ENCODE data around the gene RAB1A.
A peak's percentile ranks its signal among the peaks of the same experiment; 100 is the strongest.
"Not testable (repeated sequence)": the region's sequence is repeated elsewhere in the genome, so short reads cannot be mapped to it uniquely, and the experiment has no call there.

Gene RAB1A

DNA sequence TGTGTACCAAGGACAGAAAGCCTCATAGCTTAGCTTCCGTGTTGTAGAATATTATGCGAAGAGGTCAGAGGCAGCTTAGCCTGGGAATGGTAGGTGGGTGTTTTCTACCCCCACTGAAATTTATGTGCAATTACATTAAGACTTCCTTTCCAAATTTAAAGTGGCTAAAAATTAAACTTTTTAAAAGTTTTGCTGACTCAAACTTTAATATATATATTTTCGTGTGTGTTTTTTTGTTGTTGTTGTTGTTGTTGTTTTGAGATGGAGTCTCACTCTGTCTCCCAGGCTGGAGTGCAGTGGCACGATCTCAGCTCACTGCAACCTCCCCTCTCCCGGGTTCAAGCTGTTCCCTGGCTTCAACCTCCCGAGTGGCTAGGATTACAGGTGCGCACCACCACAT lies 4.3 kb upstream of the RAB1A start:
- no peak for DNase-seq

DNA sequence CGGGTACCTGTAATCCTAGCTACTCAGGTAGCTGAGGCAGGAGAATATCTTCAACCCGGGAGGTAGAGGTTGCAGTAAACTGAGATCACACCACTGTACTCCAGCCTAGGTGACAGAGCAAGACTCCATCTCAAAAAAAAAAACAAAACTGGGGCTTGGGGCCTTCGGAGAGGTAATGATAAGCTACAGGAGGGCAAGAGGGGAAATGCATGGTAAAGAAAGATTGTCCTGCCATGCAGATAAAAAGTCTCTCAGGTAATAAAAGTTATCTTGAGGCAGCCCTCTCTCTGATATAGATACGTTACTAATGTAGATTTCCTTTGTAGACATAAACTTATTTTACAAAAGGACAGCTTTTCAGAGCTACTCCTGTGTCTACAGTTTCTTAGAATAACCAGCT lies 3.7 kb upstream of the RAB1A start:
- DNase-seq, result no peak

DNA sequence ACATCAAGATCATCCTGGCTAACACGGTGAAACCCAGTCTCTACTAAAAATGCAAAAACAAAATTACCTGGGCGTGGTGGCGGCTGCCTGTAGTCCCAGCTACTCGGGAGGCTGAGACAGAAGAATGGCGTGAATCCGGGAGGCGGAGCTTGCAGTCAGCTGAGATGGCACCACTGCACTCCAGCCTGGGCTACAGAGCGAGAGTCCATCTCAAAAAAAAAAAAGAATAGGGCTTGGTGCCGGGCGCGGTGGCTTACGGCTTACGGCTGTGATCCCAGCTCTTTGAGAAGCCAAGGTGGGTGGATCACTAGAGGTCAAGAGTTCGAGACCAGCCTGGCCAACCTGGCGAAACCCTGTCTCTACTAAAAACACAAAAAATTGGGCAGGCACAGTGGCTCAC lies 3.0 kb upstream of the RAB1A start:
- DNase-seq, result not testable (repeated sequence)

DNA sequence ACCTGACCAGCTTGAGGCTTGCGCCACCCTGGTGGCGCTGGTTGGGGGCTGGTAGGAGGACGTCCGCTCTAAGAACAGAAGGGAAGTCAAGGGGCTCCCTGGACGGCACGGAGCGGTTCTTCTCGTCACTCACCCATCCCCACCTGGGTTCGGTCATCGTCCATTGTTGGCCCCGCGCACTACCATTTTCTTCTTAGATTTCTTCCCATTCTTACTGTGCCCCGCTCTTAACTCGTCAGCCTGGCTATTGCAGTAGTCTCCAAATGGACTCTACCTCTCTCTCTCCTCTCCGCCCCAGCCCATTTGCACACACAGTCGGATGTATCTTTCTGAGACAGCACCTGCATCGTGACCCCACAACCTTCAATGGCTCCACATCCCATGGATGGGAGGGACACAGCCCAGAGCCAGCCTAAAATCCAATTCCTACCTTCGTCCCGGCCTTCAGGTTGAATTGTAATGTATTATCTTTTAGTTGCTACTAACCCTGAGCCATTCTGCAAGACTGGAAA lies 814 bp upstream of the RAB1A start:
- no peak for DNase-seq

DNA sequence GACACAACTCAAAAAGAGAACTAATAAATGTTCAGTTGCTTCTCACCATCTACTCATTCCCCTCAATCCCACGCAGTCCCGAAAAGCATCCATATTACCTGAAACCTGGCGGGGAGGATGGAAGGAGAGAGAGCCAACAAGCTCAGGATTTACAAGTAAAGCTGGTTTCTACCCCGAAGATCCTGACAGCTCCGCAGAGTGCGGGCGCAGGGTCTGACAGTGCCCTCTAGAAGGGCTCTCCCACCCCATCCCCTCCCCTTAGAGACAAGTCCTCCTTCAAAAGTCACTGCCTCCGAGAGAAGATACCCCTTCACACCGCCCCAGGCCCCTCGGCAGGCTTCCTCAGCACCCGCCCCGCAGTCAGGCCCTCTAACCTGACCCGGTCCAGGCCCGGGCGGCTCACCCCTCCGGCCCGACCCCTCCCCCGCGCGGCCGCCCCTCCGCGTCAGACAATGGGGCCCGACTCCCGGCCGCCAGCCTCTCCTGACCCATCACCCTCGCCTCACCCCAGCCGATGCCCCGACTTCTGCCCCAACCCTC lies 550 bp downstream of the RAB1A start:
- DNase-seq, result no peak

DNA sequence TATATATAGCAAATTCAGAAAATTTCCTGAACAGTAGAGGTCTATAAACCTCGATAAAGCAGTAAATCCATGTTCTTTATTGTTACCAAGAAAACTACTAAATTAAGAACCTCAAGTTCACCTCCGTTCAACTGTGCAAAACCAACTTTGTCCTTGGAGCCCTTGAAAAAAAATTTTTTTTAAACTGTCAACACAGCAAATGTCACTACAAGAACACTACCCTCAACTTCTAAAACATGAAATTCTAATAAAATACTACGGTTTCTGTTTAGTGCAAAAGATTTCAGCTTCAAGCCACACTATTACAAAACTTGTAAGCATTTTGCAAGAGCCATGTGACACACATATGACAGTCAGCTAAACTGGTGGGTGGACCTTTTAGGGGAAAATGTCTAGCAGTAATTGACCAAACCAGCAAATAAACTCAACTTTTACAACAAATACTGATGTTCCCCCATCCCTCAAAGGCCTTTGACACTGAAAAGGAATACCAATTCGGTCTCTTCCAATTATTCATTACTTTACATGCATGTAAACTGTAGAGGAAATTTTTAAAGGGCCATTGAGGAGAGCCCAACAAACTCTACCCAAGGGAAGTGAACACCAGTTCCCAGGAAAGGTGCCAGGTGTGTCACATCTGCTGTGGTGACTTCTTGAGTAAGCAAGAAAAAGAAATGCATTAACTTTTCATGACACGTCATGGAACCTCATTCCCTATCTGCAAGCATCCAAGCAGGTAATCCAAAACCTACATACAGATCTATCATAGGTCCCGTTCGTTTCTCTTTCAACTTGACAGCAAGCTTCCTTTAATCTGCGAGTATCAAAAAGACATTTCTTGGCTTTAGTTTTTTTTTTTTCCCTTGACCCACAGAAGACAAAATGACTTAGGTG lies 1.4 kb downstream of the RAB1A start:
- DNase-seq, result peak; percentile 19

DNA sequence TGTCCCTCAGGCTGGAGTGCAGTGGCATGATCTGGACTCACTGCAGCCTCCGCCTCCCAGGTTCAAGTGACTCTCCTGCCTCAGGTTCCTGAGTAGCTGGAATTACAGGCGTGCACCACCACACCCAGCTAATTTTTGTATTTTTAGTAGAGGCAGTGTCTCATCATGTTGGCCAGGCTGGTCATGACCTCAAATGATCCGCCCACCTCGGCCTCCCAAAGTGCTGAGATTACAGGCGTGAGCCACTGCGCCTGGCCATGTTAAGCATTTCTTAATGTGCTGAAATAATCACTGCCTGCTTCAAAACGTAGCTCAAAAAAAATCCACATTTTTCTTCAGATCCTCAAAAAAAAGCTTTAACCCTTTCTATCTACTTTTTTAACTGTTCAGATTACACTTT lies 4.4 kb downstream of the RAB1A start:
- not testable (repeated sequence) for DNase-seq

DNA sequence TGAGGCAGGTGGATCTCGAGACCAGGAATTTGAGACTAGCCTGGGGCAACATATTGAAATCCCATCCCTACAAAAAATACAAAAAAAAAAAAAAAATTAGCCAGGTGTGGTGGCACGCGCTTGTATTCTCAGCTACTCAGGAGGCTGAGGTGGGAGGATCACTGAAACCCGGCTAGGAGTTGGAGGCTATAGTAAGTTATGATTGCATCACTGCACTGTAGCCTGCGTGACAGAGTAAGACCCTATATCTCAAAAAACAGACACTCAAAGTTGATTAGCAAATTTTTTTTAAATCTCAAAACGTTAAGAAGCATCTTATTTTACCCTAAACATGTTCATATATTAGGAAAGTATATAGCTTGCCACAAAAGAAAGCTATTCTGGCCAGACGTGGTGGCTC lies 7.6 kb downstream of the RAB1A start:
- DNase-seq, result no peak

DNA sequence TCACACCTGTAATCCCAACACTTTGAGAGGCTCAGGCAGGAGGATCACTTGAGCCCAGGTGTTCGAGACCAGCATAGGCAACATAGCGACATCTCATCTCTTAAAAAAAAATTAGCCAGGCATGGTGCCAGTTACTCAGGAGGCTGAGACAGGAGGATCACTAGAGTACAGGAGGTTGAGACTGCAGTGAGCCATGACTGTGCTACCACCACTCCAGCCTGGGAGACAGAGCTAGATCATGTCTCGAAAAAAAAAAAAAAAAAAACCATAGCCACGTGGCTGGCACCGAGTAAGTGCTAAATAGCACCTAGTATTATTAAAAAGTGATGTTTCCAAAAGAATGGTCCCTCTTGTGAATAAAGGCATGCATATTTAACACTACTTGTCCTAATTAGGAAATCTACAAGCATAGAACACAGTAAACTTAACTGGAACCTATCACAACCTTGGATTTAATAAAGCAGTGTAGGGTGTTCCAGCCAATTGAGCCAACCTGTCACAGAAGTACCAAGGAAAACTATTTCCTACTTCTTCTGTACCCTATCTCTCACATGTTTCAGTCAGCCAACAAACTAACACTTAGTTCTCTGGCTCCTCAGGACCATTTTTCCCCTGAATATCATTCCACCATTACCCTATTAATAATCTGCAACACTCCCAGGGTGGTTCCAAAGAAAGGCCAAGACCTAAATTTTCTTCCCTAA lies 8.8 kb downstream of the RAB1A start:
- DNase-seq, result no peak

DNA sequence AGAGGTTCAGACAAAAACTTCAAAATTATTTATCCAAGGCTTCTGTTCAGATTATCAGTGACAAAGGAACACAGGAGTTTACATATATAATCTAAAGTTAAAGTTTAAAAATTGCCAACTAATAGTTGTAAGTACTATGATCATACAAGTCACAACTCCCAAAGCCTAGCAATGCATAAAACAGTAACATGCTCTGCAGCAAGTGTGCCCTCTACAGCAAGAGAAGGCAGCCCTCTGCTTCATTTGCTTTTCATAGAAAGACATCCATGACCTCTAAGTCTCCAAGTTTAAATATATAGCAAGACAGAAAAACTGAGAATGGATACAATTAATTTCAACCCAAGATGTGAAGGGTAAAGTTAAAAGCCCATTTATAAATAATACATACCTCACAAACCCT lies 13.3 kb downstream of the RAB1A start:
- no peak for DNase-seq

DNA sequence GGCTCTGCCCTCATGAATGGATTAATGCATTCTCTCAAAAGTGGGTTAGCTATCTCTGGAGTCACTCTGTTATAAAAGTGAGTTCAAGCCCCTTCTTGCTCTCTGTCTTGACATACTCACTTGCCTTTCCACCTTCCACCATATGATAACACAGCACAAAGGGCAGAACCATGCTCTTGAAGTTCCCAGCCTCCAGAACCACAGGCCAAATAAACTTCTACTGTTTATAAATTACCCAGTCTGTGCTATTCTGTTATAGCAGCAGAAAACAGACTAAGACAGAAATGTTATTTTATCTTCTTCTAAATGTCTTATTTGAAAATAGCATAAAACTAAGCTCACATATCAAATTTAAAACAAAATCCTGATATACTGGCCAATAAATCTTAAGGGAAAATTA lies 15.0 kb downstream of the RAB1A start:
- DNase-seq, result no peak

DNA sequence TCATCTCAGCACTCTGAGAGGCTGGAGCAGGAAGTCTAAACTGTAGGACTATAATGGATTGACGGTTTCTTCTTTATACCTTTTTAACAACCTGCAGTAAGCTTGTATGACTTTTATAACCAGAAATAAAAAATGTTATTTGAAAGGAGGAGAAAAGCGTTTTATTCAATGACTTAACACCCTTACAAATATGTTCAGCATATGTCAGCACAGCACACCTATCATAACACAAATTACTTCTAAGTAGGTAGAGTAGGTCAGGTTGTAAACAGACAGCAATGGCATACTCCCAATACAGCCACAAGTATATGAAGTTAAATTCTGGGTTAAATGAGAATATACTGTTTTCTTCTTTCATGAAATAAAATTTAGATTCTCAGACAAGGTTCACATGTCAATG lies 16.1 kb downstream of the RAB1A start:
- no peak for DNase-seq

DNA sequence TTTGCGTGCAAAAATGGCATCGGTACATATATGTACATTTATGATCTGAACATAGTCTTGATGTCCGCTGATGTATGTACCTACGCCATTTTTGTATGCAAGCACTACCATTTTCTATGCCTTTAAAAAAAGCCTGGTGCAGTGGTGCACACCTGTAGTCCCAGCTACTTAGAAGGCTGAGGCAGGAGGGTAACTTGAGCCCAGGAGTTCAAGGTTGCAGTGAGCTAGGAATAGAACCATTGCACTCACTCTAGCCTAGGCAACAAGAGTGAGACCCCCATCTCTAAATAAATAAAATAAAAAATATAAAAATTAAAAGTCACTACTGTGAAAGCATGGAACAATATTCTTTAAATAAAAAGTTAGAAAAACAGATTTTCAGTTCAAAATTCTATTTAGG lies 16.7 kb downstream of the RAB1A start:
- no peak for DNase-seq

DNA sequence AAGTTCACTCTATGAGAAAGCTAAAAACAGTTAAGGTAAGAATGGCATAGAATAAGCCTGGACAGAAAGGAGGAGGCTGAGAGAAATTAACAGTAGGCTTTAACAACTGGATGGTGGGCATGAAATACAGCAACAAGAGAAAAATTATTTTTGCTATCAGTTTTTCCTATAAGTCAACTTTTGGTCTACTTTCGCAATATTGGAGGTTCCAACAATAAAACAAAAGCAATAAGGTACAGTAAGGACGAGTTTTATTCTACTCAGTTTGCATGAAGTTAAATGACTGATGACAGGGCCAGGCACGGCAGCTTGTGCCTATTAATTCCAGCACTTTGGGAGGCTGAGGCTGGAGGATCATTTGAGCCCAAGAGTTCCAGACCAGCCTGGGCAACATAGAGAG lies 17.3 kb downstream of the RAB1A start:
- DNase-seq, result no peak

DNA sequence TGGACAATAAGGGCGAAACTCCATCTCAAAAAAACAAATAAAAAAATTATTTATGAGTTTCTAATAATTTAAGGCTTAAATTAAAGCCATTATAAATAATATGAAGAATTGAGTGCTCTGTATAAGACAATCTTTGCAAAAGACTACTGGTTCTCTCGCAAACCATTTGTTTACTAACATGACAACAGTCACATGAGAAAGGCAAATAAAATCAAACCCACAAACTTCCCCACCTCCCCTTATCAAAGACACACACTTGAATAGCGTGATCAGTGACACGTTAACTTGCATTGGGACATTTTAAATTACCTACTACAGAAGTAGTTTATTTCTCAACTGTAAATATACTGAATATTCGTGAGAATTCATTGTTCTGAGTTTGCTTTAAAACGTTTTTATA lies 21.1 kb downstream of the RAB1A start:
- DNase-seq, result no peak

DNA sequence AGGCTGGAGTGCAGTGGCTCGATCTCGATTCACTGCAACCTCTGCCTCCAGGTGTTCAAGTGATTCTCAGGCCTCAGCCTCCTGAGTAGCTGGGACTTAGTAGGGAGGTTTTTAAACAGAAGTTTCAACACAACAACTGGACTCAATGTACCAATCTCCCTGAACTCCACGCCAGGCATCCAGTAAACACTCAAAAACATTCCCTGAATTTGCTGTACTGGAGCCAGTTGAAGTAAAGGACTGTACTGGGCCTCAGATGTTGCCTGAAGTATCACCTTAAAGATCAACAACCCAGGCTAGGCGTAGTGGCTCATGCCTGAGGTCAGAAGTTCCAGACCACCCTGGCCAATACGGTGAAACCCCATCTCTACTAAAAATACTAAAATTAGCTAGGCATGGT lies 22.4 kb downstream of the RAB1A start:
- DNase-seq, result no peak

DNA sequence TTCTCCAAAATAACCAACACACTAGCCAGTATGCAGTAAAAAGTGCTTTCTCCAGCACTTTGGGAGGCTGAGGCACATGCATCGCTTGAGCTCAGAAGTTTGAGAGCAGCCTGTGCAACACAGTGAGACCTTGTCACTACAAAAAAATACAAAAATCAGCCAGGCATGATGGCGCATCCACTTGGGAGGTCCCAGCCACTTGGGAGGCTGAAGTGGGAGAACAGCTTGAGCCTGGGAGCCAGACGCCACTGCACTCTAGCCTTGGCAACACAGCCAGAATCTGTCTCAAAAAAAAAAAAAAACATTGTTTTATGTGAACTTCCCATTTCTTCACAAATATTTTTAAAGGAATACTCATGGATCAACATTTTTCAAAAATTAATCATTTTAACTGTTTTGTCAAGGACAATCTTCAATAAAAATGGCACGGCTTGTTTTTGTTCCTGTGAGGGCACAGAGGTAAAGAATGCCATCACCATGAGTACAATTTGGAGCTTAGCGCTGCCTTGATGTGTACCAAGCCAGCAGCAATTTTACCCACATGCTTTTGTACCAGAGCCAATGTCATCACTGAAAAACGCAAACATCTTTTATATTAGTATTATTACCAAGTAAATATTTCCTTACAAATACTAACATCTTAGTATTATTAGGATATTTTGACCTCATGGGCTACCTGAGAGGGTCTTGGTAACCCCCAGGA lies 26.7 kb downstream of the RAB1A start:
- no peak for DNase-seq

DNA sequence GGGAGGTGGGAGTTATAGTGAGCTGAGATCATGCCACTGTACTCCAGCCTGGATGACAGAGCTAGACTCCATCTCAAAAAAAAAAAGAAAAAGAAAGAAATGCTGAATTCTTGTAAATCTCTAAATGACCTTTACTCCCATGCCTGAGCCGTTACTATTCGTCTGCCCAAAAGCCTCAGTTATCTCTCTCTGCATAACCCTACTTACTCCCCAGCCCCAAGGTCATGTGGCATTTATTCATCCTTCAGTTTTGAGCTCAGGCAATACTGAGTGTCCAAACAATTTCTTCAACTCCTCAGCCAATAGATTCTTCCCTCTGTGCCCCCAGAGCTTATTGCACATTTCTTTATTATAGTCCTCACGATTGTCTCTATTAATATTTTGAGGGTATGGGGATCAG lies 28.8 kb downstream of the RAB1A start:
- DNase-seq, result no peak

DNA sequence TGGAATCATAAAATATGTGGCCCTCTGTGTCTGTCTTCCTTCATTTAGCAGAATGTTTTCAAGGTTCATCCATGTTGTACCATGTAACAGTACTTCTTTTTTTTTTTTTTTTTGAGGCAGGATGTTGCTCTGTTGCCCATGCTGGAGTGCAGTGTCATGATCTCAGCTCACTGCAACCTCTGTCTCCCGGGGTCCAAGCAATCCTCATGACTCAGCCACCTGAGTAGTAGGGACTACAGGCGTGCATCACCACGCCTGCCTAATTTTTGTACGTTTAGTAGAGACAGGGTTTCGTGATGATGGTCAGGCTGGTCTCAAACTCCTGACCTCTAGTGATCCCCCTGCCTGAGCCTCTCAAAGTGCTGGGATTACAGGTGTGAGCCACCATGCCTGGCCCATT lies 31.2 kb downstream of the RAB1A start:
- DNase-seq, result no peak

DNA sequence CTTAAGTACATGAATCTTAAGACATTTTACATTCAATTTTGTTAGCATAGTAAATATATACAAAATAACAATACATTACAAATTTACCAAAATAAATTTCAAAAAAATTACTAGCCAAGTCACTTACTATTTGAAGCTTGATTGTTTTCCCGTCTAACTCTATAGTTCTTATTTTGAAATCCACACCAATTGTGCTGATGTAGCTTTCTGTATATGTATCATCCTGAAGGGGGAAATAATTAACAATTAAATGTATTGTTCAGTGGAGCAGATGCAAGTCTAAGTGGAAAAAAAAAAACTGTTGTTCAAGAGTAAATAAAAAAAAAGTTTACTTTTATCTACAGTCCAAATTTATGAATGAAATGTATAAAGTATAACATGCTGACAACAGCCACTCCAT lies 32.1 kb downstream of the RAB1A start:
- DNase-seq, result no peak

DNA sequence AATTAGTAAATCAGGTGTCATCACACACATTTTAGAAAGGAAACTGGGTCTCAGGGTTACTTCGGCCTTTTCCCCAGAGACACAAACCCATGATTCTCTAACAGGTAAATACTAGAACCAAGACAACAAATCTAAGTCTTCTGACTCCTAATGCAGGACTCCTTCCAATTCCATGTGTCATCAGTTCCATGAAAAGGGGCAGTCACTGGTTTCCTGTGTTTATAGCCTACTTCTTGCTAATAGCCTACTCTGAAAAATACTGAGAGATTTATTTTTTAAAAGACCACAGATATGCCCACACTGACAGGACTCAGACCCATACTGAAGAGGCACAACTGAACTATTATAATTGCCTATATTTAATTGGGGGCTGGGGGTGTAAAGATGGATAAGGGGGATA lies 33.0 kb downstream of the RAB1A start:
- DNase-seq, result no peak

DNA sequence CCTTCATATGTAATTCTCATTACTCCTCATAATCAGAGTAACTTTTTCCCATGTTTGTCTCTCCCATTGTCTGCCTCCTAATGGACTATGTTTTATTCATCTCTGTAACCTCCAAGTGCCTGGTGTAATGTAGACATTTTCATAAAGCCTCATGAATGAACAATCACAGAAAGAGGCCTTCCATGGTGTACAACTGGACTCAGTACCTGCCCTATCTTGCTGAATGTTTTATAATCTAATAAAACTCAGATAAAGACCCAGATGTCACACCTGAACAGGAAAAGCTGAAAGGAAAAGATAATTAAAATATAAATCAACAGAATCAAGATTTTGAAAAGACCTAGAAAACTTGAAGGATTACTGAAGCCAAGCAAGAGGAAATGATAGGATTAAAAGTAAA lies 36.7 kb downstream of the RAB1A start:
- DNase-seq, result no peak

DNA sequence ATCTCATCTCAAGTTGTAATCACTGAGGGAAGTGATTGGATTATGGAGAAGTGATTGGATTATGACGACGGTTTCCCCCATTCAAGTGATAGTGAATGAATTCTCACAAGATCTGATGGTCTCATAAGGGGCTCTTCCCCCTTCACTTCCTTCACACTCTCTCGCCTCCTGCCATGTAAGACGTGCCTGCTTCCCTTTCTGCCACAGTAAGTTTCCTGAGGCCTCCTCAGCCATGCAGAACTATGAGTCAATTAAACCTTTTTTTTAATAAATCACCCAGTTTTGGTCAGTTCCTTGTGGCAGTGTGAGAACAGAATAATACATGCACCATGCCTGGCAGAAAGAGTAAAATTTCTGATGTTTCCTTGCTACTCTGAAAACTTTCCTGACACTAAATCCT lies 37.1 kb downstream of the RAB1A start:
- no peak for DNase-seq

Measured in CD4-positive, alpha-beta T cell treated with Interleukin-17A for 1 hour (primary cell).